Measurements from ENCODE around the gene KCNS3.

The KCNS3 gene

GRCh38 chr2:17871639-17872038 is 6.8 kb upstream of the KCNS3 start:
- intact Hi-C loops (cut with DNase I), result no loop called here
- no peak for DNase-seq

- intact Hi-C loops (cut with DNase I), result no loop called here
- DNase-seq, result no peak
Observed at GRCh38 chr2:17873021-17873420, 5.4 kb upstream of the KCNS3 start.

- intact Hi-C loops (cut with DNase I), result no loop called here
- DNase-seq, result no peak
Observed at GRCh38 chr2:17876590-17876989, 1.9 kb upstream of the KCNS3 start.

GRCh38 chr2:17877811-17878280 is 621 bp upstream of the KCNS3 start:
- intact Hi-C loops (cut with DNase I), result no loop called here

GRCh38 chr2:17879137-17879912 is 858 bp downstream of the KCNS3 start:
- intact Hi-C loops (cut with DNase I), result no loop called here

More at GRCh38 chr2:17877811-17878280, 621 bp upstream of the KCNS3 start:
- DNase-seq, result peak in 6 of 42 donors; percentile 6 to 46 (median 18)

GRCh38 chr2:17879913-17880274 is 1.4 kb downstream of the KCNS3 start:
- no peak for DNase-seq
- intact Hi-C loops (cut with DNase I), result no loop called here

More at GRCh38 chr2:17879137-17879912, 858 bp downstream of the KCNS3 start:
- DNase-seq, result peak in 37 of 42 donors; percentile 18 to 76 (median 49)

GRCh38 chr2:17892770-17893534 is 14.5 kb downstream of the KCNS3 start:
- no peak for DNase-seq
- intact Hi-C loops (cut with DNase I), result no loop called here

GRCh38 chr2:17894005-17894404 is 15.5 kb downstream of the KCNS3 start:
- intact Hi-C loops (cut with DNase I), result no loop called here
- no peak for DNase-seq

GRCh38 chr2:17894556-17894955 is 16.1 kb downstream of the KCNS3 start:
- intact Hi-C loops (cut with DNase I), result no loop called here
- DNase-seq, result no peak

- intact Hi-C loops (cut with DNase I), result no loop called here
- no peak for DNase-seq
Observed at GRCh38 chr2:17899871-17900270, 21.4 kb downstream of the KCNS3 start.

- peak in 4 of 42 donors; percentile 23 to 40 (median 28) for DNase-seq
- intact Hi-C loops (cut with DNase I), result no loop called here
Observed at GRCh38 chr2:17901246-17901645, 22.8 kb downstream of the KCNS3 start.

- DNase-seq, result no peak
- intact Hi-C loops (cut with DNase I), result no loop called here
Observed at GRCh38 chr2:17910980-17911379, 32.5 kb downstream of the KCNS3 start.

- intact Hi-C loops (cut with DNase I), result no loop called here
- DNase-seq, result no peak
Observed at GRCh38 chr2:17911491-17912260, 33.2 kb downstream of the KCNS3 start.

GRCh38 chr2:17912266-17912691 is 33.8 kb downstream of the KCNS3 start:
- DNase-seq, result peak in 1 of 42 donors; percentile 6
- intact Hi-C loops (cut with DNase I), result no loop called here

- intact Hi-C loops (cut with DNase I), result no loop called here
- peak in 1 of 42 donors; percentile 20 for DNase-seq
Observed at GRCh38 chr2:17915099-17915498, 36.6 kb downstream of the KCNS3 start.

- no peak for DNase-seq
- intact Hi-C loops (cut with DNase I), result no loop called here
Observed at GRCh38 chr2:17915811-17916518, 37.5 kb downstream of the KCNS3 start.

GRCh38 chr2:17916584-17916983 is 38.1 kb downstream of the KCNS3 start:
- intact Hi-C loops (cut with DNase I), result no loop called here
- DNase-seq, result no peak

GRCh38 chr2:17918789-17919188 is 40.3 kb downstream of the KCNS3 start:
- intact Hi-C loops (cut with DNase I), result no loop called here
- peak in 7 of 42 donors; percentile 6 to 46 (median 26) for DNase-seq

GRCh38 chr2:17930773-17931172 is 52.3 kb downstream of the KCNS3 start:
- intact Hi-C loops (cut with DNase I), result no loop called here

More at GRCh38 chr2:17930773-17931172, 52.3 kb downstream of the KCNS3 start:
- no peak for DNase-seq
